Psoas muscle (tissue), 8 donors: ENCODE measurements around the gene CACNA2D4. TPM values are rescaled to one million over a fixed set of nuclear protein-coding genes. Genes with fewer than 3 reads are reported as not detected.

Source experiments
- ATAC-seq, 4 donors: fragments of 200-7000 bp; cut with Tn5 transposase; one replicate each; pipeline ENCODE4 v1.9.1; 2020; ENCODE audit warnings: moderate library complexity in 3 of 4, mild to moderate bottlenecking in 2 of 4
- DNase-seq, 2 donors: peaks; one replicate each; pipeline ENCODE4 v3.0.0-alpha.2; 2020
- H3K27ac ChIP-seq: fragments of 200-600 bp; one replicate; pipeline ENCODE4 v1.8.0; 2022
- H3K27me3 ChIP-seq, 3 donors: fragments of 200-600 bp in 1 of 3; one replicate each; pipeline versions ENCODE4 v1.6.1 to v1.8.0; 2013 to 2022; ENCODE audit warnings: low read length in 2 of 3, mild to moderate bottlenecking in 2 of 3, moderate library complexity in 1 of 3; ENCODE audit not compliant: insufficient read depth in 3 of 3
- H3K36me3 ChIP-seq, 2 donors: fragments of 200-600 bp in 1 of 2; one replicate each; pipeline versions ENCODE4 v1.6.1 to v1.8.0; 2013 to 2022; ENCODE audit warnings: low read depth in 1 of 2, mild to moderate bottlenecking in 1 of 2, moderate library complexity in 1 of 2; ENCODE audit not compliant: insufficient read depth in 1 of 2
- H3K4me1 ChIP-seq: fragments of 200-600 bp; one replicate; pipeline ENCODE4 v1.8.0; 2022
- H3K4me3 ChIP-seq: fragments of 200-600 bp; one replicate; pipeline ENCODE4 v1.8.0; 2022; ENCODE audit warnings: mild to moderate bottlenecking
- H3K9me3 ChIP-seq: fragments of 200-600 bp; one replicate; pipeline ENCODE4 v1.8.0; 2022
- WGBS, 3 donors: extraction: QIAGEN DNeasy Blood & Tissue Kit; methylation state at CpG; one replicate each; pipeline versions ENCODE4 v1.1.6 to v1.1.7; 2013; 5-methylcytosine and 5-hydroxymethylcytosine counted together
- intact Hi-C, 2 donors: fragments of 100-400 bp; cut with DNase I; formaldehyde crosslinking; loops; one replicate each; pipeline versions ENCODE4 v1.11.0 to v1.14.2; 2022
- polyA plus RNA-seq, 3 donors: library from polyadenylated mRNA; stranded (reverse); fragments of 200-250 nt; gene quantifications; one replicate each; pipeline ENCODE4 v1.2.3, GENCODE V29; 2013
- total RNA-seq, 4 donors: library from RNA; stranded (reverse); fragmentation: NEBNext Ultra II Directional in 2 of 4; extraction: Animal tissue kit (Norgen Biotek cat#: 25700) in 2 of 4; gene quantifications; one replicate each; pipeline versions ENCODE4 v1.2.1 to v1.2.4, GENCODE V29; 2021 to 2023
- TF ChIP-seq, protein P1 (sequence below): fragments of 200-600 bp; IDR thresholded peaks from one replicate; pipeline ENCODE4 v1.8.0; 2022; ENCODE audit warnings: antibody characterized with exemption
- donor health status: healthy with polysubstance abuse.
- donor health status: DM: no; HTN: no; CAD: no; lungs with moderate emphysema.
- donor health status: Bipolar disorder and iron deficiency.
- donor health status: healthy.
- donor health status: DM: yes; HTN: yes; CAD: no.
- donor health status: DM: no; HTN: no; CAD: no.
- donor health status: DM: no; HTN: no; CAD: no.
- donor health status: DM: yes; HTN: yes; CAD: no.

The CACNA2D4 gene
- total and polyA plus RNA-seq, 7 donors = 0.74 to 1.8 (median 0.93) TPM

DNA sequence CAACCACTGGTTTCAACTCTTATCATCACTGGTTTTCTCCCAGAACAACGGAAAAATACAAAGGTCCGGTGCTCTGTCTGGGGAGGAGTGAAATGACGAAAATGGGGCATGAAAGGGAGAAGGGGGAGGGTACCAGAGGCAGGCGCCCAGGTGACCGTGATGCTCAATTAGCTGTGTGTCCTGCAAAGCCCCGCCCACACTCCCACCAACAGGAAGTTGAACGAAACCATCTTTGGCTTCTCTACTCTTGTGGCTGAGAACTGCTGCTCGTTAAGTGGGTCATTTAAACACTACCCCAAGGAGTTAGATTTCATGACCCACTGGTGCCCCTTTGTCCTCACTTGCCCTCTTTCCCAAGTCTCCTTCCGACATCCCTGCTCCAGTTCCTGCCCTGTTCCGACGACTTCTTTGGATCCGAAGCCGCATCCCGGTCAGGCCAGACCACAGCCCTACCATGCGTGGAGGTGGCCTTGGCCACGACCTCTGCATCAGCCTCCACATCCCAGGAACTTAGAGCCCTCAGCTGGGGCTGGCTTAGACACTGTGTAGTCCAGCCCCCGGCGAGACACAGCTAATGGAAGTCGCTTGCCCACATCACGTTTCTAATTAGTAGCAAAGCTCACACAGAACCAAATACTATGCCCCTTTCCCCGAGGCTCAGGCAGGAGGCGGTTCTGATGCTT is 109.5 kb downstream of the CACNA2D4 start:
- peak in 1 of 2 donors; percentile 23 for DNase-seq
- intact Hi-C loops = no loop called here
- Histone ChIP-seq H3K36me3 (no peaks in the 10 kb centered on the region), H3K9me3 (no peaks in the 10 kb centered on the region), H3K4me3 (no peak overlapping the region), H3K4me1 (peaks cover 15% of the 10 kb centered on the region), H3K27ac (no peak overlapping the region), H3K27me3 (no peaks in the 10 kb centered on the region)
- no peak for ATAC-seq
- WGBS, 3 donors = 75 to 87% (median 78%) methylated on average over 22 of the region's 22 CpGs
- TF ChIP-seq, protein P1, sequence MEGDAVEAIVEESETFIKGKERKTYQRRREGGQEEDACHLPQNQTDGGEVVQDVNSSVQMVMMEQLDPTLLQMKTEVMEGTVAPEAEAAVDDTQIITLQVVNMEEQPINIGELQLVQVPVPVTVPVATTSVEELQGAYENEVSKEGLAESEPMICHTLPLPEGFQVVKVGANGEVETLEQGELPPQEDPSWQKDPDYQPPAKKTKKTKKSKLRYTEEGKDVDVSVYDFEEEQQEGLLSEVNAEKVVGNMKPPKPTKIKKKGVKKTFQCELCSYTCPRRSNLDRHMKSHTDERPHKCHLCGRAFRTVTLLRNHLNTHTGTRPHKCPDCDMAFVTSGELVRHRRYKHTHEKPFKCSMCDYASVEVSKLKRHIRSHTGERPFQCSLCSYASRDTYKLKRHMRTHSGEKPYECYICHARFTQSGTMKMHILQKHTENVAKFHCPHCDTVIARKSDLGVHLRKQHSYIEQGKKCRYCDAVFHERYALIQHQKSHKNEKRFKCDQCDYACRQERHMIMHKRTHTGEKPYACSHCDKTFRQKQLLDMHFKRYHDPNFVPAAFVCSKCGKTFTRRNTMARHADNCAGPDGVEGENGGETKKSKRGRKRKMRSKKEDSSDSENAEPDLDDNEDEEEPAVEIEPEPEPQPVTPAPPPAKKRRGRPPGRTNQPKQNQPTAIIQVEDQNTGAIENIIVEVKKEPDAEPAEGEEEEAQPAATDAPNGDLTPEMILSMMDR = no peak

DNA sequence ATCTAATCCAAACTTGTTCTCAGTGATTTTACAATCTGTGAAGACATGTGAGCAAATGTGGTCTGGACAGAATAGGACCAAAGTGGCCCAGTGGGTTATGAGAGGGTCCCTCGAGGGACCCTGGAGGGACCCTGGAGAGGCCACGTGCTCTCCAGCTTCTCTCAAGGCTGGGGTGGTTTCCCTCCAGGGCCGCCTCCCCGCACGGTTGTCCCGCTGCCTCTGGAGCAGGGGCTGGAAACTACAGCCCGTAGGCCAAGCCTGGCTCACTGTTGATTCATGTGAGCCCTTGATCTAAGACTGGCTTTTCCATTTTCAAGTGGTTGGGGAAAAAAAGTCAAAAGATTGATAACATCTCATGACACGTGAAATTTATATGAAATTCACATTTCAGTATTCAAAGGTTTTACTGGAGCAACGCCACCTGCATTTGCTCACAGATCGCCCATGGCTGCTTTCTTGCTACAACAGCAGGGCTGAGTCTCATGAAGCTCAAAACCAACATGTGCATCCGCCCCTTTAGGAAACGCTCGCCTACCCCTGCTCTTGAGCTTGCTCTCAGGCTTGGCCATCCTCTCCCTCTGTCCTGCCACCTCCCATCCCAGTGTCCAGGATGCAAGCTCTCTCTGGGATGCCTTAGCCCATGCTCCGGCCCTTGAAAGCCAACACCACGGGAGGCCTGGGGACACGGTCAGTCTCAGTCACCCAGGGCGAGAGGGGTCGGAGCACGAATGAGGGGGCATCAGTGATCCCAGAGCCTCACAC is 110.2 kb downstream of the CACNA2D4 start:
- H3K27ac ChIP-seq = no peak overlapping the region
- H3K4me3 ChIP-seq = no peak overlapping the region
- ATAC-seq = no peak
- H3K27me3 ChIP-seq = no peaks in the 10 kb centered on the region
- no peaks in the 10 kb centered on the region for H3K9me3 ChIP-seq
- peak in 1 of 2 donors; percentile 23 for DNase-seq
- no peaks in the 10 kb centered on the region for H3K36me3 ChIP-seq
- TF ChIP-seq, protein P1 = no peak
- intact Hi-C loops = no loop called here
- H3K4me1 ChIP-seq = peaks cover 15% of the 10 kb centered on the region
- 84 to 89% (median 88%) methylated on average over 19 of the region's 19 CpGs for WGBS, 3 donors

DNA sequence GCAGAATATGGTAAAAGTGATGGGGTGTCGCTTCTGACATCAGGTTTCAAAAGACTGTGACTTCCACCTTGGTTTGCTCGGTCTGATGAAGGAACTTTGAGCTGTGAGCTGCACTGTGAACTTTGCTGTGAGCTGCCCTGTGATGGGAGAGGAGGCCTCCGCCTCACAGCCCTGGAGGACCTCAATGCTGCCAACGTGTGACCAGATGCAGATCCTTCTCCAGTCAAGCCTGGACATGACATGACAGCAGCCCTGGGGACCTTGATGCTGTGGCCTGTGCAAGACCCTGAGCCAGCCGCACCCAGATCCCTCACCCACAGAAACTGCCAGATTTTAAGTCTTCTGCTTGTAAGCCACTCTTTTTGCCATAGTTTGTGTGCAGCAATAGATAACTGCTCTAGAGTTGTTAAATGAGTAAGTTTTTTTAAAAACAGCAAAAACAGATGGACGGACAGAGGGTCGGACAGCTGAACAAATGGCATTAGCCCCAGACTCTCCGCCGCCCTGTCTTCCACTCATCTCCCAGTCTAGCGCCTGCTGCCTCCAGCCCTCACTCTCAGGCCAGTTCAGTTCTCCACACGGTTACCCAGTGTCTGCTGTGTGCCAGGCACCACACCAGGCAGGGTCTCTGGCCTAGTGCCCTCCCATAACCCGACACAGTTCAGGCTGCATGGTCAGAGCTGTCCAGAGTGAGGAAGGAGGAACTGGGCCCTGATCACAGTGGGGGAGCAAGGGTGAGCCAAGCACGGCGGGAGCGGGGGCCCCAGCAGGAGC is 111.2 kb downstream of the CACNA2D4 start:
- ATAC-seq (no peak), DNase-seq (peak in 1 of 2 donors; percentile 38)
- no peak overlapping the region for H3K27ac ChIP-seq
- H3K4me3 ChIP-seq = no peak overlapping the region
- TF ChIP-seq, protein P1 = no peak
- H3K36me3 ChIP-seq = no peaks in the 10 kb centered on the region
- 84 to 87% (median 86%) methylated on average over 15 of the region's 15 CpGs for WGBS, 3 donors
- no peaks in the 10 kb centered on the region for H3K9me3 ChIP-seq
- no peaks in the 10 kb centered on the region for H3K27me3 ChIP-seq
- H3K4me1 ChIP-seq = peaks cover 15% of the 10 kb centered on the region
- intact Hi-C loops = no loop called here

DNA sequence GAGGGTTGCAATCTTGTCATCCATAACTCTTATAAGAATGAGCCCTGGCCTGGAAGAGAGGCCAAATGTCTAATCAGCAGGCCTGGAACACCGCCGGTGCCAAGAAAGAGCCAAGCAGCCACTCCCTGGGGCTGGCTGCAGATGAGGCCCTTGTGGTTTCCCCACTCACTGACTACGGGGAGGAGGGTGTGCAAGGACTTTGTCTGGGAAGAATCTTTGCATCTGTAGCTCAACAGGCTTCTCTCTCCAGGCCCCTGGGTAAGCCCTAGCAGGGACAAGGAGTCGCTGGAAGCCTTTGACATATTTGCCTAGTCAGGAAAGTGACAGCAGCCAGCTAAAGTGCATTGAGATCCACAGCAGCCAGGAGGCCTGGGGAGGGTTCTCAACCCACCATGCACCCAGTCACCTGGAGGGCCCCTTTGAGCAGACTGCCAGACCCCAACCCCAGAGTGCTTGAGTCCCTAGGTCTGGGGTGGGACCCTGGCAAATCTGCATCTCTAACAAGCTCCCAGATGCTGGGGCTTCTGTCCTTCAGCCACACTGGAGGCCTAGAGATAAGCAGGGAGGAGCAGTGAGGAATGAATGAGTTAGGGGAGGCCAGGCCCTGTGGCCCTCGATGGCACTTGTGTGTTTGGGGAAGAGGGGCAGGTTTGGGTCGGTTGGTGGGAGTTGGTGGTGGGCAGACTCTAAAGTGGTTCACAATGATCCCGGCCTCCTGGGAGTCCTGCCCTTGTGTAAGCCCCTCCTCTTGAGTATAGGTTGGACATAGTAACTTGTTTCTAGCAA is 112.0 kb downstream of the CACNA2D4 start:
- ATAC-seq = peak in 3 of 4 donors; percentile 3 to 39 (median 20)
- intact Hi-C loops = no loop called here
- peak overlapping the region; percentile 55 for H3K27ac ChIP-seq

More for the DNA sequence above, 112.0 kb downstream of the CACNA2D4 start:
- WGBS, 3 donors = 52 to 63% (median 58%) methylated on average over 7 of the region's 7 CpGs
- Histone ChIP-seq H3K27me3 (no peaks in the 10 kb centered on the region), H3K4me3 (no peak overlapping the region), H3K9me3 (no peaks in the 10 kb centered on the region), H3K36me3 (no peaks in the 10 kb centered on the region), H3K4me1 (peaks cover 15% of the 10 kb centered on the region)
- TF ChIP-seq, protein P1 = no peak
- DNase-seq = peak in 1 of 2 donors; percentile 51
